ENCODE data around the gene CELF4.

DNA sequence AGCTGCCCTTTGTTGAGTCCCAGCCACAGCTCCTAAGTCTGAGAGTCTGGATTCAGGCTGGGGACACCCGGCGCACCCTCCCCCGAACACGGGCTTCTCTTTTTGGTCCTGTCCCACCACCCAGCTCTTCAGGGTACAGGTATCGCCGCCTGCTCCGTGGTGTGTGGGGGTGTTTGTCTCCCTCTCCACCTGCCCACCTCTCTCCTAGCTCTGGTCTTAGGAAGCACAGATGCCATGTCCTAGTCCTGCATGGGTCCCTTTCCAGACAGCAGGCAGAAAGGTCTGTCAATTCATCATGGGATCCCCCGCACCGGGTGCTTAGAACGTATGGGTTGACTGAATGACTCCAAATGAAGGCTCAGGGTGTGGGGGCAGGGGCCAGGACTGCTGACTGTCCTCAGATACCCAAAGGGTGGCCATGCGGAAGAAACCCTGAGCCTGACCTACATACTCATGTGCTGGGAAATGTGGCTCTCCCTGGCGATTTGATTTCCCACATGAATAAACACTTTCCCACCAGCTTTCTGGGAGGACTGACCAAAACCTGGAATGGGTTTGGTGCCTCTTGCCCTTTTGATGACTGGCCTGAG lies 156.8 kb downstream of the CELF4 start:
- TF ChIP-seq, protein P1, sequence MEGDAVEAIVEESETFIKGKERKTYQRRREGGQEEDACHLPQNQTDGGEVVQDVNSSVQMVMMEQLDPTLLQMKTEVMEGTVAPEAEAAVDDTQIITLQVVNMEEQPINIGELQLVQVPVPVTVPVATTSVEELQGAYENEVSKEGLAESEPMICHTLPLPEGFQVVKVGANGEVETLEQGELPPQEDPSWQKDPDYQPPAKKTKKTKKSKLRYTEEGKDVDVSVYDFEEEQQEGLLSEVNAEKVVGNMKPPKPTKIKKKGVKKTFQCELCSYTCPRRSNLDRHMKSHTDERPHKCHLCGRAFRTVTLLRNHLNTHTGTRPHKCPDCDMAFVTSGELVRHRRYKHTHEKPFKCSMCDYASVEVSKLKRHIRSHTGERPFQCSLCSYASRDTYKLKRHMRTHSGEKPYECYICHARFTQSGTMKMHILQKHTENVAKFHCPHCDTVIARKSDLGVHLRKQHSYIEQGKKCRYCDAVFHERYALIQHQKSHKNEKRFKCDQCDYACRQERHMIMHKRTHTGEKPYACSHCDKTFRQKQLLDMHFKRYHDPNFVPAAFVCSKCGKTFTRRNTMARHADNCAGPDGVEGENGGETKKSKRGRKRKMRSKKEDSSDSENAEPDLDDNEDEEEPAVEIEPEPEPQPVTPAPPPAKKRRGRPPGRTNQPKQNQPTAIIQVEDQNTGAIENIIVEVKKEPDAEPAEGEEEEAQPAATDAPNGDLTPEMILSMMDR (conservative IDR thresholded peaks at IDR 0.05 in 1 of 2, IDR thresholded peaks at IDR 0.05 in 1 of 2; ENCODE audit: low read depth in 1 of 2, low read length in 2 of 2): no peak
- TF ChIP-seq EZH2 (IDR thresholded peaks at IDR 0.05; ENCODE audit: low read length, missing control alignments): no peak
